Stimulated activated CD8-positive, alpha-beta memory T cell treated with anti-CD3 and anti-CD28 coated beads, Interleukin-12 subunit alpha, Interleukin-12 subunit beta, amount 100 ng/mL, for 24 hours (primary cell): Measurements from ENCODE around the gene L1CAM.

Experiments
- DNase-seq: peaks from one replicate; pipeline ENCODE4 v3.0.0-alpha.2; 2020; ENCODE audit errors: extremely low read depth

Gene L1CAM

DNA sequence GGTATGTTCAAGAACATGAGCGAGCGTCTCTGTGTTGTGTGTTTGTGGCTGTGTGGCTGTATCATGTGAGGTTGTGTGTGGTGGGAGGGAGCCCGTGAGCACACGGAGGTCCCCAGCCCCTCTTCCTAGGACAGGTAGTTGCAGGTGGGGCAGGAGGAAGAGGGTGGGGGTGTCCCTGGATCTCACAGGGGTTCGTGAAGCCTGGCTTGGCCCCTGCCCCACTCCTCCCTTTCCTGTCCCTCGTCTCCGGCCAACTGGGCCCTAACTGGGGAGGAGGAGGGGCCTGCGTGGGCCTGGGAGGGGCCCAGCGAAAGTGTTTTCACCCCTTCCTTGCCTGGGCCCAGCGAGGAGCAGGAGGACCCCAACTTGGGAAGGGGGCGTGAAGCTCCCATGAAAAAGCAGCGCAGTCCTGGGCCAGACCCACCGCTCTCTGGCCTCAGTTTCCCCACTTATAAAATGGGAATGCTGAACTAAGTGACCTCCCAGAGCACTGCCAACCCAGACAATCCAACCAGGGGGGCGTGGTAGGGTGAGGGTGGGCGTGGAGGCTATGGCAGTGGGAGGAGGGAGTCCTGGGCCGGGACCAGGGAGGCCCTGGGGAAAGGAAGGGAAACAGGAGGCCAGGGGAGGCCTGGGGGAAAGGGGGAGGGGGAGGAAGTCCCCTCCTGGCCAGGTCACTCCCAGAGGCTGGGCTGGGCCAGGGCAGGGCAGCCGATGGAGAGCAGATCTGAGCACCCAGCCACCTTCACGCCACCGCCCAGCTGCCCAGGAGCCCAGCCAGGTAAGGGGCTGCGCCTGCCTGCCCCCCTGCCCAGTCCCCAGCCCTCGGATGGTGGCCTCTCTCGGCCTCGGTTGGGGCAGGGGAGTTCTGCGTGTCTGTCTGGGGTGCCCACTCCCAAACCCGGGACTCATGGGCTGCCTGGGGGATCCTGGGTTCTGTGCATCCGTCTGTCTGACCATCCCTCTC lies 18.3 kb upstream of the L1CAM start, which contains the start of gene AVPR2:
AVPR2 (plus strand) TSS at position 683 of the 967 bp plus-strand sequence. CDS start 473 bp downstream, outside the sequence.
- DNase-seq, result no peak

- no peak for DNase-seq
Observed at GRCh38 chrX:153903238-153903980, 17.4 kb upstream of the L1CAM start.

GRCh38 chrX:153902385-153902784 lies 16.4 kb upstream of the L1CAM start:
- DNase-seq, result no peak

GRCh38 chrX:153901753-153902140 lies 15.8 kb upstream of the L1CAM start:
- no peak for DNase-seq

DNA sequence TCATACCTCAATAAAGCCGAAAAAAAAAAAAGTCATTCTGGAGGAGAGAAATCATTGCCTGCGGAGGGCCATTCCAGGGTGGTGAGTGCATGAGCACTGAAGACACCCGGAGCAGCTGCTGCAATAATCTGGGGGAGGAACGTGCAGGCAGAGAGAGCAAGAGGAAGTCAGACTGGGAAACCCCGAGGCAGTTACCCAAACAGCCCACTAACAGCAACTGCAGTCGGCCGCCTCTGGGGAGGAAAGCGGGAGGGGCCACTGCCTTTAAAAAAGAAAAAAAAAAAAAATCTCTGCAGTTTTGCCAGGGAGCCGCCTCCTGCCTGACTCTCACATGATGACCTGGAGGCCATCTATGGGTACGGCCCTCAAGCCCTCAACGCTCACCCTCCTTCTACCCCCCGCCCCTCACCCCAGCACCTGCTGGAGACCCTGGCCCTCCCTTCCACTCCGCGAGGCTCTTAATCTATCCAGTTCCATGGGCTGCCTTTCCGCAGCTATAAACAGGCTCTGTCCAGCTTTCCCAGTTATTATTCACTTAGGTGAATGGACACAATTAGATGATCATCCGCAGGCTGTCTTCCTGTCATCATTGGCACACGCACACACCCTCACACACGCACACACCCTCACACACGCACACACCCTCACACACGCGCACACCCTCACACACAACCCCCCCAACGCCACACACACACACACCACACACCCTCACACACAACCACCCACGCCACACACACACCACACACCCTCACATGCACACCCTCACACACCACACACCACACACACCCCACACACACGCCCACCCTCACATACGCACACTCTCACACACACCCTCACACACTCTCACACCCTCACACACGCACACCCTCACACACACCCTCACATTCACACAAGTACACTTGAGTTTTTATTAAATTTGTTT lies 15.1 kb upstream of the L1CAM start:
- DNase-seq, result no peak

DNA sequence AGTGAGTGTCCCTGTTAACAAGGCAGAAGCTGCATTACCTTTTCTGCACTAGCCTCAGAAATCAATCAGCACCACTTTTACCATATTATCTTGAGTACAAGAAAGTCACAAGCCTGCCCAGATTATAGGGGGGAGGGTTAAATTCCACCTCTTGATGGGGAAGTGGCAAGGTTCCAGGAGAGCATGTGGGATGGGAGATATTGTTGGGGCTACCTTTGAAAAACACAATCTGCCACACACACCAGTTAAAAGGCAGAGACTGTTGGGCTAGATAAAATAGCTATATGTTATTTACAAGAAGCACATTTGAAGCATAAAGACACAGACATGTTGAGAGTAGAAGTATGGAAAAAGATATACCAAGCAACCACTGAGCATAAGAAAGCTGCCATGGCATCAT lies 11.9 kb upstream of the L1CAM start:
- DNase-seq, result no peak

DNA sequence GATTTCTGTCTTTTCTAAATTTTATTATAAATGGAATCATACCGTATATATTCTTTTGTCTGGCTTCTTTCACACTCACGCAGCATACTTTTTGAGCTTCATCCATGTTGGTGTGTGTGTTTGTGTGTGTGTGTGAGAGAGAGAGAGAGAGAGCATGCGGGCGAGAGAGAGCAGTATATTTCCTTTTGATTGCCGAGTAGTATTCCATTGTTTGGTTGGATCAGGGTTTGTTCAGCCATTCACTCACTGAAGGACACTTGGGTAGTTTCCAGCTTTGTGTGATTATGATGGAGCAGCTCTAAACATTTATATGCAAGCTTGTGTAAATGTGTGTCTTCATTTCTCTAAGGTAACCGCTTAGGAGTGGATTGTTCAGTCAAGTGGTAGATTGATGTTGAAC lies 3.1 kb upstream of the L1CAM start:
- DNase-seq, result no peak

GRCh38 chrX:153888344-153888743 lies 2.4 kb upstream of the L1CAM start:
- DNase-seq, result no peak

- no peak for DNase-seq
Observed at GRCh38 chrX:153887385-153887784, 1.4 kb upstream of the L1CAM start.

- DNase-seq, result no peak
Observed at GRCh38 chrX:153886915-153887314, 942 bp upstream of the L1CAM start.

GRCh38 chrX:153885208-153885787 lies 675 bp downstream of the L1CAM start:
- no peak for DNase-seq

GRCh38 chrX:153884590-153884989 lies 1.4 kb downstream of the L1CAM start:
- no peak for DNase-seq

DNA sequence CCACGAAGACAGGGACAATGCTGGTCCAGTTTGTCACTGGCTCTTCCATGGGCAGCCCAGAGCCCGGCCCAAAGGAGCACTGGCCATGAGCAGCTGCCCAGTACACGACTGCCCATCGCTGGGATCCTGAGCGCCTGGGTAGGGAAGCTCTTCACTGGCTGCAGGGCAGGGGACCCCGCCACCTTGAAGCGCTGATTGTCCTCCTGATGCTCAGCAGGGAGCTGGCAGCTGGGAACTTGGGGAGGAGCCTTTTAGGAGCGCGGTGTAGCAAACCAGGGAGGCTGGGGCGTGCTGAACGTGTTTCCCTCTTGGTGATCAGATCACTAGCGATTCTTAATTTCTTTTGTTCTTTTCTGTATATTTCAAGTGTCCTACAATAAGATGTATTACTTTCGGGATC lies 1.8 kb downstream of the L1CAM start:
- DNase-seq, result no peak

DNA sequence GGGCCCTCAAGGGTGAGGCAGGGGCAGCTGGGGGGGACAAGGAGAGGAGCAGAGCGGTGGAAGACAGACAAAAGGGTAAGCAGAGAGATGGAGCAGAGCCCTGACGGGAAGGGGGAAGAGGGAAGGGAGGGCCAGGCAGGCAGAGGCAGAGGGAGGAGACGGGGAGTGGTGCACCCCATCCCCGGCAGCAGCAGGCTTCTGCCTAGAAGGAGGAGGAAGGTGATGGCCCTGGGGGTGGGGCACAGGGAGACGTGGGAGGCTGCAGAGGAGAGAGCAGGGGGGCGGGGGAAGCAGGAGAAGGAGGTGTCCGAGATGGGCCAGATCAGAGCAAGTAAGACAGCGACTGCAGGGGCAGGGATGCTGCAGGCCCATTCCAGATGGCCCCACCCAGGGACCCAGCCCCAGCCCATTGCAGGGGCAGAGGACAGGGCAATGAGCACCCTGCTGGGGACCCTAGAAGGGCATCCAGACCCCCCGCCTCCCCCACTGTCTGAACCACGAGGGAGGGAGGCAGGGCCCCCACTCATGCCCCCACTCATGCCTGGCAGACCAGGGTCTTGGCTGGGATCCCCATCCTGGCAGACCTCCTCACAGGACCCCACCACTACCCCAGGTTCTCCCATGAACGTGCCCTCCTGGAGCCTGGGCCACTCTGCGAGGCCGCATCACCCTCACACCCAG lies 2.7 kb downstream of the L1CAM start:
- no peak for DNase-seq

DNA sequence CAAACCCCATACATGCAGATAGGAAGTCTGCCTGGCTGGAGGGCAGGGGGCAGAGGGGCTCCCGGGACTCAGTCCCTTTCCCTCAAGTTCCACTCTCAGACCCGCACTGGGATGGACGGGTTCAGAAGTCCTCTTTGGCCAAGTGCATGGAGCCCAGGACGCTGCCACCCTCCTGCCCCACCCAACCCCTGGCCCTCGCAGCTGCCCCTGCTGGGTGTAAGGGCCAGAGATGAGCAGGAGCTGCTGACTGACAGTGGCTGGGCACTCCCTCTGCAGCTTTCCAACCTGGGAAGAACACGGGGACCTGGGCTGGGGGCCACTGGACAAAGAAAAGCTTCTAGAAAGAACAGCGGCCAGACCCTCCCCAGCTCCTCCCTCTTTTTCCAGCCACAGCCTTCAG lies 3.4 kb downstream of the L1CAM start:
- no peak for DNase-seq

- DNase-seq, result no peak
Observed at GRCh38 chrX:153882086-153882498, 3.9 kb downstream of the L1CAM start.

DNA sequence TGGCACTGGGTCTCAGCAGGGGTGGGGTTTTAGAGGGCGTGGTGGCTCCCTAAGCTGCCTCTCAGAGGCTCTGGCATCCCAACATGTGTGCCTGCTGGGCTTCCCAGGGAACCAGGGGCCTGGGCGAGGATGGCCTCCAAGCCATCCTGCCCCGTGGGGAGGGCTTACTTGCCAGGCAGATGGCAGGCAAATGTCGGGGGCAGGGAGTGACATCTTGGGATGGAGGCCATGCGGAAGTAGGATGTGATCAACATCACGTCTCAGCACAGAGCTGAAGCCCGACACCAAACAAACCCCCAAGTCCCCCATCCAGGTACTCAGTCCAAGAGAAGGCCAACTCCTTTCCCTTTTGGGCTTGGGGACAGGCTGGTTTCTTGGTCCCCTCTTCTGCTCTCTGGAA lies 4.7 kb downstream of the L1CAM start:
- no peak for DNase-seq

DNA sequence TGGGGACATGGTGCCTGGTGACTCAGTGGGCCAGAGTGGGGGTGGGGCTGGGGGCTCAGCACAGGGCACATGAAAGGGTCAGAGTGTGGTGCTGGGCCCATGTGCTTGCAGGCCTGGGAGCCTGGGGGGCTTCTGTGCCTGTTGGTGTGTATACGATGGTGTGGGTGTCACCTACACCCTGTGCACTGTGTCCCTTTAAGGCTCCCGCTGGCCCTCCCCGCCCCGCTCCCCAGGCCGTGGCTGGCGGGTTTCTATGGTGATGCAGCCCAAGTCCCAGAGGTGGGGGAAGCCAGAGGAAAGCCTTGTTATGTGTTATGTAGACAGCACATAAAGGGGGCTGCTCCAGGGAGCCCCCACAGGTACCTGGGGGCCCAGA lies 5.5 kb downstream of the L1CAM start:
- DNase-seq, result no peak

- no peak for DNase-seq
Observed at GRCh38 chrX:153879741-153880439, 6.1 kb downstream of the L1CAM start.

DNA sequence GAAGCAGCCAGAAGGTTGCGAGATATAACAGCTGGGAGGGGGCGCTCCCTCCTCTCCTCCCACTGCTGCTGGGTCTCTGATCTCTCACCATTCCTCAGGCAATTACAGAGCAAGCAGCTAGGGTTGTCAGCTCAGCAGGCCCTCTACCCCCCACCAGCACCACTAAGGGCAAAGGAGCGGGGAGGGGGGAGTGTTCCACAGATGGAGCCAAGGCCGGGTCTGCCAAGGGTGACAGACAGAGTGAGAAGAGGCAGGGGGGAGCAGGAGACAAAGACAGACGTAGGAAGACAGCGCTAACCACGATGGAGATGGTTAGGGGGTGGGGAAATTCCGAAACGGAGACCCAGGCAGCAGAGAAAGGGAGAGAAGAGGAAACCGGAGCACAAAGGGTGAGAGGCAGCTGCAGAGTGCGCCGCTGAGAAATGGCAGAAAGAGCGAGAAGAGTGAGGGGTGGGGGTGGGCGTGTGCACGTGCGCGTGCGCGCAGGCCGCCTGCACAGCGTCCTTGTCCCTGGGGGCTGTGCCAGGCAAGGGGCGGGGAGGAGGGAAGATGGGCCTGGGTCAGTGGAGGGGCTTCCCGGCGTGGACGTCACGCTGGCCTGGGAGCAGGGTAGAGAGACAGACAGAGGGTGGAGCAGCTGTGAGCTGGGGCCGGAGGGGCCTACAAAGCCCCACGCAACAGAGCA lies 6.9 kb downstream of the L1CAM start:
- DNase-seq, result no peak
